HL-60 (cell line): ENCODE data around the gene FAM151A.

ENCODE experiments used
- DNase-seq, 2 experiments: peaks; one replicate each; pipeline ENCODE4 v3.0.0-alpha.2; 2010 to 2020; ENCODE audit warnings: low read depth in 1 of 2, low spot score in 1 of 2
- H3K27ac ChIP-seq: fragments of 250-450 bp; sonication (Bioruptor Pico); replicated peaks from 2 replicates; pipeline ENCODE4 v1.5.1; 2020; ENCODE audit warnings: mild to moderate bottlenecking, moderate library complexity
- H3K27me3 ChIP-seq: fragments of 250-450 bp; sonication (Bioruptor Pico); 2 replicates; pipeline ENCODE4 v1.5.1; 2021; ENCODE audit warnings: mild to moderate bottlenecking, moderate library complexity; ENCODE audit not compliant: insufficient read depth, poor library complexity, severe bottlenecking
- H3K4me3 ChIP-seq: replicated peaks from 2 replicates; pipeline ENCODE4 v1.5.1; 2011; ENCODE audit warnings: mild to moderate bottlenecking, control low read depth, low read length; ENCODE audit not compliant: insufficient read depth
- CTCF ChIP-seq: IDR thresholded peaks from one replicate; pipeline ENCODE4 v1.5.1; 2011; ENCODE audit warnings: low read length, control low read depth, inconsistent platforms; ENCODE audit not compliant: insufficient read depth
- GABPA ChIP-seq: IDR thresholded peaks from 2 replicates; pipeline ENCODE4 v1.6.1; 2012; ENCODE audit warnings: low read depth
- POLR2AphosphoS5 ChIP-seq: IDR thresholded peaks from 2 replicates; pipeline ENCODE4 v1.6.1; 2012; ENCODE audit warnings: low read depth
- REST ChIP-seq: IDR thresholded peaks from 2 replicates; pipeline ENCODE4 v1.6.1; 2012; ENCODE audit warnings: low read depth; ENCODE audit not compliant: insufficient replicate concordance
- SPI1 ChIP-seq: IDR thresholded peaks from 2 replicates; pipeline ENCODE4 v1.6.1; 2012; ENCODE audit warnings: low read depth, mild to moderate bottlenecking, borderline replicate concordance

The FAM151A gene

GRCh38 chr1:54571803-54572541 lies 51.4 kb downstream of the FAM151A start:
- H3K4me3 ChIP-seq: no peak overlapping the region
- H3K27ac ChIP-seq: peak overlapping the region; percentile 52
- H3K27me3 ChIP-seq: no peaks in the 10 kb centered on the region
- TF ChIP-seq CTCF (no peak), SPI1 (no peak), POLR2AphosphoS5 (no peak), GABPA (no peak), REST (no peak)
- peak; percentile 56 to 69 for DNase-seq

GRCh38 chr1:54571326-54571725 lies 52.0 kb downstream of the FAM151A start:
- Histone ChIP-seq H3K27me3 (no peaks in the 10 kb centered on the region), H3K27ac (peak overlapping the region; percentile 52), H3K4me3 (no peak overlapping the region)
- TF ChIP-seq GABPA: no peak
- DNase-seq: no peak

- H3K27ac ChIP-seq: no peak overlapping the region
- no peak for DNase-seq
- no peak overlapping the region for H3K4me3 ChIP-seq
- no peaks in the 10 kb centered on the region for H3K27me3 ChIP-seq
- TF ChIP-seq POLR2AphosphoS5: no peak
- no peak for TF ChIP-seq SPI1
- no peak for TF ChIP-seq CTCF
- TF ChIP-seq REST: no peak
- no peak for TF ChIP-seq GABPA
These were observed 53.2 kb downstream of the FAM151A start for GRCh38 chr1:54570161-54570560.

GRCh38 chr1:54569339-54569738 lies 54.0 kb downstream of the FAM151A start:
- H3K27ac ChIP-seq: no peak overlapping the region
- DNase-seq: no peak
- TF ChIP-seq SPI1 (no peak), CTCF (no peak), POLR2AphosphoS5 (no peak), REST (no peak), GABPA (no peak)
- H3K27me3 ChIP-seq: no peaks in the 10 kb centered on the region
- H3K4me3 ChIP-seq: no peak overlapping the region
